NCI-H1092 (cell line): ENCODE data around the gene SMLR1.

Experiments used
- DNase-seq: peaks from one replicate; lab custom pipeline; 2025; lab: John Stamatoyannopoulos, UW

The SMLR1 gene

DNA sequence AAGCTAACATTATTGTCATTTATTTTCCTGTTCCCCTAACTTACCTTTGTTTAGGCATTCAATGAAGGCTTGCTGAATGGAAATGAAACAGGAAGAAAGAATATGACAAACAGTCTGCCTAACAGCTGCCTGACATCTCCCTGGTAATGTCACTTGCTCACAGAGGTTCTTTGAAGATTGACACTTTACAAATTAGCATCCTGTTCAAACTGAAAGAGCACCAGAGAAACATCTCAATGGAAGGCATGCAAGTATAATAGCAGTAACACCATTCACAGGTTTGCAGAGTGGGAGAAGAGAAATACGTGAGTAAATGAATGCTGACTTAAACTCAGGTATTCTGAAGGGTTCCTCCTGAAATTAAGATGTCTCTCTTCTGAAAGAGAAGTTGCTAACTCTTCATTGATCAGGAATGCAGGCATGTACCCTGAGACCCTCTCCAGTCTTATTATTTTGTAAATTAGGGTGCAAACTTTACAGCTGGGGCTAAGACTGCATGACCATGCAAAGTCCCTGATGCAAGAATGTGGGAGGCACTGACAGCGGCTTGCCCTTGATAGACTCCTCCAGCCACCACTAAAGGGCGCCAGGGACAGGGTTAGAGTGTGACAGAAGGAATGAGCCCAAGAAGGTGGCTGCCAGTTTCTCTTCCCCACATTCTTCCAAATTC, 1.3 kb upstream of the SMLR1 start:
- no peak for DNase-seq

- no peak for DNase-seq
Observed at GRCh38 chr6:130826442-130827246, 562 bp upstream of the SMLR1 start.

GRCh38 chr6:130829333-130829910, 2.2 kb downstream of the SMLR1 start:
- no peak for DNase-seq

- no peak for DNase-seq
Observed at GRCh38 chr6:130831607-130832006, 4.4 kb downstream of the SMLR1 start.

DNA sequence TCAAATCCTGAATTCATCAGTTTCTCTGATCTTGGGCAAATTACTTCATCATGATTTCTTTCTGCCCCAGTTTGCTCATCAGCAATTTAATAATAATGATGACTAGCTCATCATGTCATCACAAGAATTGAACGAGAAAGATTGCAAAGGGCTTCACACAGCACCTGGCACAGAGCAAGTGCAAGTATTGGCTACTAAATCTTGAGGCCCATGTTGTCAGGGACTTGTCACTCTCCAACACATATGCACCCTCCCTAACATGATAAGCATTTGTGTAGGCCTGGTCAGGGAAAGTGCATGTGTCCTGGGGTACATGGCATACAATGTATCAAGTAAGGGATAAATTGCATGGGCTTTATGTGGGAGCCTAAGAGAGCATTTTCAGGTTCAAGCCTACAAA, 6.4 kb downstream of the SMLR1 start:
- DNase-seq: no peak

DNA sequence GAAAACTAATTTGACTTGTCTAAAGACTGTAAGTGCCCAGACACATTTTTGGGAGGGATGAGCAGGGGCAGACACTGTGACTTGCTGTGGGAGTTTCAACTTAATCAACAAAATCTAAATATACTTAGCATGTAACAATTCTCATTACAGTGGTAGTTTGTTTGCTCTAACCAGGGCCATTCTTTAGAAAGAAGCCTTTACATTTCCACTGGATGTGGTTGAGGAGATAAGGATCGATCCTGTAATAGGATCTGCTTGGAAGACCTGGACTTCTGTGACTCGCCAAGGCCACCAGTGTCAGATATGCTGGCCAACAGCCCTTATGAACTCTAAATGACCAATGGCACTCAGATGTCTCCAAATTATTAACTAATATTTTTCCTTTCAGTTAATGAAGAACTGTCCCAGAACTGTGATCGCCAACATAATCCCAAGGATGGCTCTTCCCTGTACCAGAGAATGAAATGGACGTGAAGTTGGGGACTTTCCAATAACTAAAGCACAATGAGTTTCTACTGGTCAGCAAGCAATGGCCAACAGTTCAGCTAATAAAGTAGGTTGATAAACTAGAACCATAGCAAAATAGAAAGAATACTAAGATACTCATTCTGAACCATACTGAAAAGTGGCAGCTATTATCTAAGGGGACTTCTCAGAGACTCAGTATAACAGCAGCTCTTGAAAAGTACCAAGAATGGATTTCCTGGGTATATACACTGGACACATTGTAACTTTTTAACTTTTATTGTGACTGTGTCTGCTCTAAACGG, 7.5 kb downstream of the SMLR1 start:
- no peak for DNase-seq

DNA sequence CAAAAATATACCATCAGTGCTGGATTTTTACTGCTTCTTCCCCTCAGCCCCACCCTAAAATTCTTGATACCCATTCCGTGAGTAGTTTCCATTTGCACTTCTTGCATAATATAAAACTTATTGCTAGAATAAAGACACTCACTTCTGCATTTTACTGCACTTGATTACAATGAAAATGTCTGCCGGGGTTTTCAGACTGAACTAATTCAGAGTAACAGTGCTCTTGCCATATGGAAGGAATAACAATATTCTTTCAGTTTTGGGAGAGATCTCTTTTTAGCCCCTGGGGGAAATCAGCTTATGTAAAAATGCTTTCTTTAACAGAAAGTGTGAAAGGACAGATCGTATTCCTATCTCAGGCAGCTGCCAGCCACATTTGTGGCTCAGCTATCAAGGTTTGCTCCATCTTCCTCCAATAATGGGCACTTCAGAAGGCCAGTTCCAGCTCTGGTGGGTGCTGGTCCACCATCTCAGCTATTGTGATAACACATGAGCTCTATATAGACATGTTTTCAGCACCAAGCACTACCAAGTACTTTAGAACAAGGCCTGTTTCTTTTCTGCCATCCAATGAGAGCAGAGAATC, 8.9 kb downstream of the SMLR1 start:
- DNase-seq: no peak

- no peak for DNase-seq
Observed at GRCh38 chr6:130837067-130837466, 9.9 kb downstream of the SMLR1 start.

DNA sequence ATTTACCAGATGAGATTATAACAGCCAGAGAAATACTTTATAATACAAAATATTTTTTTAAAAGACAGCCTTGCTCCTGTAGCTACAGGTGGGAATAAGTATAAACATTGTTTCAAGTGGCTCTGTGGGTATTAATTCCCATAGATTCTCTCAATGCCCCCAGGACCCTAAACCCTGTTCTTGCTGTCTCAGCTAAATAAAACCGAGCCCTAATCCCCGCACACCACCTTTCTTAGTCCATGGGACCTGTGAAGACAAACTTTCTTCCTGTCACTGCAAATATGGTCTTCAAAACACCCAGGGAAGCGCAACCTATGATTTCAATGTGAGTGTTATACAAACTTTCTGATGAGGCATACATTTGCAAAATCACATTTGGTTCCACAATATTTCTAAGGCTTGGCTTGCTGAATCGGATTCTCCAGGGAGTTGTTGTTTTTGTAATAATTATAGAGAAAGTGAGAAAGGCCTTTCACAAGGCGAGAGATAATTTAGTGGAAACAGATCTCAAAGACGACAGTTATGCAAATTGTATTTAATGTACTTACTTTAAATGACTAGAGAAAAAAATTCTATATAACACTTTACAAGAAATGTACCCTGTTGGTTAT, 11.1 kb downstream of the SMLR1 start:
- DNase-seq: no peak

- no peak for DNase-seq
Observed at GRCh38 chr6:130838951-130839350, 11.7 kb downstream of the SMLR1 start.

- no peak for DNase-seq
Observed at GRCh38 chr6:130839379-130839778, 12.2 kb downstream of the SMLR1 start.

DNA sequence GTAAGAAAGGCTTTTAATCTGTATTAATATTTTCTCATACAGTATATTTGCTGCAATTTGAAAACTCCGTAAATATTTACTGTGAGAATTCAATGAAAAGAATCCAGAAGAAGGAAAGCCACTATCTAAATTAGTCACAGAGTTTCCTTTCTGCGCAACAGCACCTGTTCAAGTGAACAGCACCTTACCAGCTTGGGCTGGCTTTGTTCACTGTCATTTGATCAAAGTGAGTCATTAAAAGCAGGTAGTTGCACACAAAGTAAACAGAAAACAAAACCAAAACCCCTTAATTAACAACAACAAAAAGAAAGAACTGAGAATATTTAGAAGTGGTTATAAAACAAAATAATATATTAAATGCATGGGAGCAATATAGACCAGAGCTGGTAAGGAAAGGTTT, 12.8 kb downstream of the SMLR1 start:
- DNase-seq: no peak

- DNase-seq: no peak
Observed at GRCh38 chr6:130841128-130841728, 14.0 kb downstream of the SMLR1 start.

DNA sequence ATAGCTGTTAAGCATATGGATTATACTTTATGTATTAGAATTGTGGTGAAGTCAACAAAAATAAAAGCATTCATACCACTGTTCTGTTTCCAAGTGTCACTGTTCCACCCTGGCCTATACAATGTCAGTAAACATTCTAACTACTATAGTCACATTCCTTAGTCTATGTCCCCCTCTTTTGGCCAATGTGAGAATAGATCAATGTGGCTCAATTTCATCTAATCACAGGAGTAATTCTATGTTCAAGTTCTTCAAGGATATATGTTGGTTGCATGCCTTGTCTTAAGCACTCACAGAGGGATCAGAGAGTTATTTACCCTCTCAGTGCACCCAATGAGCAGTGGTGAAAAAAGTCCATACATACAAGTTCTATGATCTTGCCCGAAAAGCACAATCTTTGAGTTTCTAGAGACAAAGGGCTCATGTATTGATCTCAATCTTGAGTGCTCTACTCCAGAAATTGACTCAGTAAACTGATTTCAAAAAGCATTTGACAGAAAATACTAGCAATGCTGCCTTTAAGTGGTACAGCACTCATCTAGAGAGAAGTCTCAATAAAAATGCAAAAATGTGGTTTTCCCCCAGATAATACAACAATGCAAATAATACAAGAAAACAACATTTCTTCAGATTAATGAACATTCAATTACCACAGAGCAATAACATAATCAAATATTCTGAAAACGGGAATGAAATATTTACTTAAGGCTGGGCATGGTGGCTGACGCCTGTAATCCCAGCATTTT, 16.5 kb downstream of the SMLR1 start:
- DNase-seq: no peak

DNA sequence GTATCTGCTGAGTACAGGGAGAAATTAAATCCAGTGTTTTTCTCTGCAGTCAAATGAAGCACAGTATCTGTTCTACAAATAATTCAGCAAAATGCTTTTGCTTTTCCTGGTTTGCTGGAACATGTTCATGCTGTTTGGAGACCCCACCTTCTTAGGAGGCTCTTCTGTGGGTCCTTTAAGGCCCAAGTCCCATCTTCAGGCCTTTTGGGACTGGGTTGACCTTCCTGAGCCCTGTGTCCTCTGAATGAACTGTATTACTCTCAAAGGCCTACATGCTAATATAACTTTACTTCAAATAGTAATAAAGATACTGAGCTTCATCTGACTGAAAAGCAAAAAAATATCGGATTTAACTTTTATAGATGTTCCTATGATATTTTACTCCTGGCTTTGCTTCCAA, 19.3 kb downstream of the SMLR1 start:
- DNase-seq: no peak

GRCh38 chr6:130847001-130847910, 20.1 kb downstream of the SMLR1 start:
- DNase-seq: no peak

DNA sequence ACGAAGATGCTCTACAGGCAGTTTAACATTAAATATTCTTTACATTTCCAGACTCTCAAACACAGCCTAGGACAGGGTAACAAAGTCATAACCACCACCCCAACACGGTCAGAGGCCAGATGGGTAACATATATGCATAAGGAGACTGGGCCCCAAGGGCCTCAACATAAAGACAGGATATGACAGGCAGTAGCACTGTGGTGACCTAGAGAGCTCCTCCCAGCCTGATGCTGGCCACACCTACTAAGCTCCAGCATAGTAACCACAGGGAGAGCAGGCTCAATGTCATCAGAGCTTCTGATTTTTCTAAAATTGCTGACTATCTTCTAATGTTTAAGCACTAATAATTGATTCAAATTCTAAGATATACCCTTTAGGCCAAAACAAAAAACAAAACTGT, 21.7 kb downstream of the SMLR1 start:
- no peak for DNase-seq

DNA sequence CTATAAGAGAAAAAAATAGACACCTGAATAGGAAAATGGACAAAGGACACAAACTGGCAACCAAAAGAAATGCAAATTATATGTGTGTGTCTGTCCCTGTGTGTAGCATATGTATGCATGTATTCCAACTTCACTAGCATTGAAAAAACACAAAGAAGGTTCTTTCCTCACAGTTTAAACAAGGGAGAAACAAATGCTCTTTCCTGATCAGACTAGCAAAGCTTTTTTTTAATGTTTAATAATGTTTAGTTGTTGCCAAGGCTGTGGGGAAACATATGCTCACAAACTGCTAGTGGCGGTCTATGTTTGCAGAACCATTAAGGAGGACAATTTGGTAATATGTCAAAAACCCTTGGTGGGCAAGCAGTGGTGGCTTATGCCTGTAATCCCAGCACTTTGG, 22.4 kb downstream of the SMLR1 start:
- DNase-seq: no peak

GRCh38 chr6:130851026-130851425, 23.8 kb downstream of the SMLR1 start:
- no peak for DNase-seq
